ENCODE results near the gene SATL1.

SATL1 gene

GRCh38 chrX:85113746-85114145 lies 129.8 kb downstream of the SATL1 start:
- no peak for TF ChIP-seq CTCF (IDR thresholded peaks at IDR 0.05; ENCODE audit: unreplicated experiment in 3 of 3)
- Mint-ChIP-seq H3K9me3 (no peaks in the 10 kb centered on the region), H3K4me3 (no peak overlapping the region), H3K36me3 (ENCODE audit: low read depth) (no peaks in the 10 kb centered on the region), H3K4me1 (no peaks in the 10 kb centered on the region), H3K27ac (no peak overlapping the region), H3K27me3 (ENCODE audit: low read depth) (no peaks in the 10 kb centered on the region)

- Mint-ChIP-seq H3K4me1 (no peaks in the 10 kb centered on the region), H3K27me3 (ENCODE audit: low read depth) (no peaks in the 10 kb centered on the region), H3K27ac (no peak overlapping the region), H3K4me3 (no peak overlapping the region), H3K9me3 (no peaks in the 10 kb centered on the region), H3K36me3 (ENCODE audit: low read depth) (no peaks in the 10 kb centered on the region)
- TF ChIP-seq CTCF (IDR thresholded peaks at IDR 0.05; ENCODE audit: unreplicated experiment in 3 of 3): no peak
Observed at GRCh38 chrX:85112293-85112692, 131.3 kb downstream of the SATL1 start.

DNA sequence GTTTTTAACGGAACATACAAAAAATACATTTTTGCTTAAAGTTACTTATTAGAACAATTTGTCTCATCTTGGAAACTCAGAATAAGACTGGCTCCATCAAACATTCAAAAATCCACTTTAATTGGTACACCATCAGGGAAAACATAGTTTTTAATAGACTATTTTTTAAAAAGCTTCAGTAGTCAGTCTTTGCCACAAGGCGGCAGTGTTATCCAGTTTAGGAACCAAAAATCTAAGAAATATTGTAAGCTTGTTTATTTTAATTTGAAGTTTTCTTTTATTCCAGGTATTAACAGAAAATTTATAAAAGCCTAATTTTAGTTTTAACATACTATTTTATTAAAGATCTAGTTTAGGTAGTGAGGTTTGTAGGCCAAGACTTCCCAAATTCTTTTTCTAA lies 132.2 kb downstream of the SATL1 start:
- no peak overlapping the region for H3K27ac Mint-ChIP-seq
- H3K36me3 Mint-ChIP-seq (ENCODE audit: low read depth): no peaks in the 10 kb centered on the region
- TF ChIP-seq CTCF (IDR thresholded peaks at IDR 0.05; ENCODE audit: unreplicated experiment in 3 of 3): peak; percentile 65 to 86 (median 66)
- no peaks in the 10 kb centered on the region for H3K9me3 Mint-ChIP-seq
- H3K27me3 Mint-ChIP-seq (ENCODE audit: low read depth): no peaks in the 10 kb centered on the region
- H3K4me1 Mint-ChIP-seq: no peaks in the 10 kb centered on the region
- no peak overlapping the region for H3K4me3 Mint-ChIP-seq

DNA sequence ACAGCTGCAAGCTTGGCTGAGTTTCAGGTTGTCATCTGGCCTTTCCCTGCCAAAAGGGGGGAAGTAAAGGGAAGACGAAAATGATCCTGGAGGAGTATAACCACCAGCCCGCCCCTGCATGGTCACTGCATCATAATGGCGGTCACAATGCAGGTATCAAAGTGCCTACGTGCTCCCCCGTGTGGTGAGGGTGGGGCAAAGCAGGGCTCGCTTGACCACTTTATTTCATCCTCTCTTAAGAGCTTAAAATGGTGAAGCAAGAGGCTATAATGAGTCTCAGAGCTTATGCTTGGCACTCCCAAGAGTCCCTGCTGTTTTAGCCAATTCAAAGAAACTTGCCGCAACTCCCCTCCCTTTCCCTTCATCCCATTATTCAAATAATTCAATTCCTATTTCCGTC lies 134.3 kb downstream of the SATL1 start:
- Mint-ChIP-seq H3K9me3 (no peaks in the 10 kb centered on the region), H3K27me3 (ENCODE audit: low read depth) (no peaks in the 10 kb centered on the region), H3K27ac (no peak overlapping the region), H3K36me3 (ENCODE audit: low read depth) (no peaks in the 10 kb centered on the region), H3K4me3 (no peak overlapping the region), H3K4me1 (no peaks in the 10 kb centered on the region)
- peak in 1 of 3 experiments; percentile 12 for TF ChIP-seq CTCF (IDR thresholded peaks at IDR 0.05; ENCODE audit: unreplicated experiment in 3 of 3)

DNA sequence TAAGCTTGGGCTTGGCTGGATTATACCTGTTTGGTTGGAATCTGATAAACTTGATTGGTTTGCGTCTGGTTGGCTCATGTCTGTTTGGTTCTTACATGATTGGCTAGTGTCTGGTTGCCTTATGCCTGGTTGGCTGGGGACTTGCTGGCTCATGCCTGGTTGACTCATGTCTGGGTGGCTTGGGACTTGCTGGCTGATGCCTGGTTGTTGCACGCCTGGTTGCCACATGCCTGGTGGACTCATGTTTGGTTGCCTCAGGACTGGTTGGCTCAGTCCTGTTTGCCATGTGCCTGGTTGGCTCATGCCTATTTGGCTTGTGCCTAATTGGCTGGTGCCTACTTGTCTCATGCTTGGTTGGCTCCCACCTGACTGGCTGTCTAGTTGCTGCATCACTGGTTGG lies 135.4 kb downstream of the SATL1 start:
- Mint-ChIP-seq H3K36me3 (ENCODE audit: low read depth) (no peaks in the 10 kb centered on the region), H3K9me3 (no peaks in the 10 kb centered on the region), H3K4me3 (no peak overlapping the region), H3K4me1 (no peaks in the 10 kb centered on the region), H3K27me3 (ENCODE audit: low read depth) (no peaks in the 10 kb centered on the region), H3K27ac (no peak overlapping the region)
- no peak for TF ChIP-seq CTCF (IDR thresholded peaks at IDR 0.05; ENCODE audit: unreplicated experiment in 3 of 3)

GRCh38 chrX:85107407-85107806 lies 136.2 kb downstream of the SATL1 start:
- no peak for TF ChIP-seq CTCF (IDR thresholded peaks at IDR 0.05; ENCODE audit: unreplicated experiment in 3 of 3)
- H3K4me3 Mint-ChIP-seq: no peak overlapping the region
- no peaks in the 10 kb centered on the region for H3K36me3 Mint-ChIP-seq (ENCODE audit: low read depth)
- no peak overlapping the region for H3K27ac Mint-ChIP-seq
- no peaks in the 10 kb centered on the region for H3K27me3 Mint-ChIP-seq (ENCODE audit: low read depth)
- no peaks in the 10 kb centered on the region for H3K9me3 Mint-ChIP-seq
- H3K4me1 Mint-ChIP-seq: no peaks in the 10 kb centered on the region
